SK-N-SH (cell line): ENCODE measurements around the gene ASPSCR1. TPM values are rescaled to one million over a fixed set of nuclear protein-coding genes. Genes with fewer than 3 reads are reported as not detected.

Experiments used
- CTCF ChIA-PET: fragments of 300-600, 350-600 bp; formaldehyde crosslinking; extraction: SDS; loops from one replicate; lab custom pipeline; 2021; lab: Yijun Ruan, JAX
- POLR2A ChIA-PET: fragments of 350-600 bp; sonication (Branson Sonifier 250); formaldehyde crosslinking; extraction: SDS; loops from one replicate; lab custom pipeline; 2020; ENCODE audit warnings: antibody characterized with exemption, inconsistent platforms; lab: Yijun Ruan, JAX
- DNase-seq: peaks from one replicate; pipeline ENCODE4 v3.0.0; 2012
- H2AFZ ChIP-seq: fragments of 200-600 bp; sonication (generic); 2 replicates; pipeline ENCODE4 v1.8.1; 2016; ENCODE audit warnings: antibody characterized with exemption, mild to moderate bottlenecking, low read depth
- H3F3A ChIP-seq: fragments of 200-600 bp; sonication (generic); replicated peaks from 2 replicates; pipeline ENCODE3; 2016; ENCODE audit warnings: antibody characterized with exemption, mild to moderate bottlenecking; ENCODE audit not compliant: insufficient read depth
- H3K27ac ChIP-seq, 2 experiments: fragments of 200-500 bp in 1 of 2; fragments of 200-600 bp in 1 of 2; sonication (Bioruptor generic) in 1 of 2; sonication (generic), shearing (Covaris generic) in 1 of 2; 2 replicates each; pipeline versions ENCODE4 v1.5.1 to v1.6.1; 2014 to 2016; ENCODE audit warnings: low read depth in 2 of 2, inconsistent platforms in 1 of 2, low read length in 1 of 2, mild to moderate bottlenecking in 1 of 2, mixed read lengths in 1 of 2
- H3K27me3 ChIP-seq: fragments of 200-600 bp; sonication (generic), shearing (Covaris generic); 2 replicates; pipeline ENCODE4 v1.6.1; 2016; ENCODE audit warnings: mixed run types; ENCODE audit not compliant: insufficient read depth
- H3K36me3 ChIP-seq, 2 experiments: fragments of 200-500 bp in 1 of 2; fragments of 200-600 bp in 1 of 2; sonication (Bioruptor generic) in 1 of 2; sonication (generic) in 1 of 2; replicated peaks in 1 of 2; 2 replicates each; pipeline versions ENCODE3 to v1.5.1; 2014 to 2016; ENCODE audit warnings: low read length in 1 of 2, mild to moderate bottlenecking in 1 of 2; ENCODE audit not compliant: insufficient read depth in 2 of 2, control insufficient read depth in 1 of 2
- H3K4me1 ChIP-seq, 2 experiments: fragments of 200-500 bp in 1 of 2; fragments of 200-600 bp in 1 of 2; sonication (Bioruptor generic) in 1 of 2; sonication (generic), shearing (Covaris generic) in 1 of 2; 2 replicates each; pipeline versions ENCODE4 v1.5.1 to v1.6.1; 2014 to 2016; ENCODE audit warnings: low read depth in 1 of 2, low read length in 1 of 2, mixed run types in 1 of 2; ENCODE audit not compliant: insufficient read depth in 2 of 2, control insufficient read depth in 1 of 2
- H3K4me2 ChIP-seq: fragments of 200-600 bp; sonication (generic), shearing (Covaris generic); 2 replicates; pipeline ENCODE4 v1.6.1; 2017; ENCODE audit warnings: mixed run types
- H3K4me3 ChIP-seq, 2 experiments: fragments of 200-500 bp in 1 of 2; fragments of 200-600 bp in 1 of 2; sonication (Bioruptor generic) in 1 of 2; sonication (generic), shearing (Covaris generic) in 1 of 2; 2 replicates each; pipeline versions ENCODE4 v1.5.1 to v1.8.1; 2014 to 2016; ENCODE audit warnings: low read depth in 2 of 2, inconsistent platforms in 1 of 2, low read length in 1 of 2, mild to moderate bottlenecking in 1 of 2, mixed read lengths in 1 of 2, moderate library complexity in 1 of 2
- H3K79me2 ChIP-seq: fragments of 200-600 bp; sonication (generic); 2 replicates; pipeline ENCODE4 v1.8.1; 2017; ENCODE audit warnings: mild to moderate bottlenecking; ENCODE audit not compliant: insufficient read depth
- H3K9ac ChIP-seq: fragments of 200-600 bp; sonication (generic); 2 replicates; pipeline ENCODE4 v1.6.1; 2017; ENCODE audit warnings: mixed run types
- H3K9me2 ChIP-seq: fragments of 200-600 bp; sonication (generic); 2 replicates; pipeline ENCODE4 v1.6.1; 2017; ENCODE audit warnings: mixed run types
- H3K9me3 ChIP-seq: fragments of 200-600 bp; sonication (generic); 2 replicates; pipeline ENCODE4 v1.6.1; 2017; ENCODE audit warnings: mixed run types, mild to moderate bottlenecking, moderate library complexity
- H4K20me1 ChIP-seq: fragments of 200-600 bp; sonication (generic); 2 replicates; pipeline ENCODE4 v1.6.1; 2017; ENCODE audit warnings: mild to moderate bottlenecking, mixed run types; ENCODE audit not compliant: insufficient read depth
- CHD2 ChIP-seq: fragments of 150-350 bp; IDR thresholded peaks from 2 replicates; pipeline ENCODE4 v1.6.1; 2018; ENCODE audit warnings: low read length; ENCODE audit not compliant: partially characterized antibody
- EP300 ChIP-seq, 2 experiments: IDR thresholded peaks; 2 replicates each; pipeline versions ENCODE4 v1.4.0 to v1.6.1; 2012; ENCODE audit warnings: borderline replicate concordance in 1 of 2, low read depth in 1 of 2, low read length in 1 of 2
- FOSL2 ChIP-seq: IDR thresholded peaks from 2 replicates; pipeline ENCODE4 v1.4.0; 2012; ENCODE audit warnings: low read depth, mild to moderate bottlenecking, moderate library complexity, borderline replicate concordance
- IRF3 ChIP-seq: fragments of 150-350 bp; IDR thresholded peaks from 2 replicates; pipeline ENCODE4 v1.6.1; 2016; ENCODE audit warnings: mild to moderate bottlenecking, low read depth, low read length
- JUND ChIP-seq: IDR thresholded peaks from 2 replicates; pipeline ENCODE4 v1.4.0; 2012
- MAX ChIP-seq: IDR thresholded peaks from 2 replicates; pipeline ENCODE4 v1.4.0; 2012; ENCODE audit warnings: low read depth
- MXI1 ChIP-seq: IDR thresholded peaks from 2 replicates; pipeline ENCODE4 v1.6.1; 2012; ENCODE audit warnings: mild to moderate bottlenecking, low read depth, low read length, improper control_type of control experiment
- NFIC ChIP-seq: IDR thresholded peaks from 2 replicates; pipeline ENCODE4 v1.4.0; 2012; ENCODE audit warnings: borderline replicate concordance
- PBX3 ChIP-seq: IDR thresholded peaks from 2 replicates; pipeline ENCODE4; 2012
- POLR2AphosphoS5 ChIP-seq: IDR thresholded peaks from 2 replicates; pipeline ENCODE4 v1.6.1; 2012; ENCODE audit warnings: low read depth, low read length
- RAD21 ChIP-seq: IDR thresholded peaks from 2 replicates; pipeline ENCODE4 v1.6.1; 2012; ENCODE audit warnings: mild to moderate bottlenecking, low read length
- SMC3 ChIP-seq: IDR thresholded peaks from 2 replicates; pipeline ENCODE4 v1.6.1; 2012; ENCODE audit warnings: low read depth, low read length, improper control_type of control experiment
- TAF1 ChIP-seq: IDR thresholded peaks from 2 replicates; pipeline ENCODE4 v1.6.1; 2012; ENCODE audit warnings: low read depth, mild to moderate bottlenecking, low read length, moderate library complexity, borderline replicate concordance
- TEAD4 ChIP-seq: IDR thresholded peaks from 2 replicates; pipeline ENCODE4 v1.4.0; 2012; ENCODE audit warnings: mild to moderate bottlenecking, borderline replicate concordance; ENCODE audit not compliant: insufficient read depth
- USF2 ChIP-seq: fragments of 150-350 bp; IDR thresholded peaks from 2 replicates; pipeline ENCODE4 v1.6.1; 2017; ENCODE audit warnings: antibody characterized with exemption, low read length, low read depth, borderline replicate concordance
- WGBS: methylation state at CpG from one replicate; pipeline ENCODE4 v1.1.6; 2017; ENCODE audit warnings: low lambda C conversion rate; 5-methylcytosine and 5-hydroxymethylcytosine counted together
- polyA plus RNA-seq, 3 experiments: library from polyadenylated mRNA; depleted of rRNA; stranded (reverse); fragments of >200 nt; gene quantifications; 2 replicates each; pipeline ENCODE4 v1.2.3, GENCODE V29; 2012

The ASPSCR1 gene
- polyA plus RNA-seq, 1 of the 3 experiments (the other 2 are of a cell fraction): 36.2 TPM

GRCh38 chr17:82000803-82001570 is 23.6 kb downstream of the ASPSCR1 start (continued):
- TF ChIP-seq IRF3: no peak
- no peak for TF ChIP-seq MXI1
- TF ChIP-seq JUND: no peak
- no peak for TF ChIP-seq SMC3
- TF ChIP-seq EP300 (IDR thresholded peaks at IDR 0.05; ENCODE audit: borderline replicate concordance in 1 of 2, low read depth in 1 of 2, low read length in 1 of 2): no peak
- TF ChIP-seq FOSL2: no peak
- no peak for TF ChIP-seq MAX

GRCh38 chr17:82001571-82002056 is 24.2 kb downstream of the ASPSCR1 start:
- no peak overlapping the region for H3K9ac ChIP-seq
- CTCF ChIA-PET: interaction anchor here (1.9 to 4.4 kb wide), 2 partner anchors 19 to 41 kb away, joined by 15 to 53 read pairs; partner anchors contain the start of gene NOTUM
- POLR2A ChIA-PET: no interaction called here

More at GRCh38 chr17:82001571-82002056, 24.2 kb downstream of the ASPSCR1 start:
- Histone ChIP-seq H3K27ac (no peak overlapping the region), H3K27me3 (no peaks in the 10 kb centered on the region), H3K4me3 (no peak overlapping the region), H3K9me2 (no peaks in the 10 kb centered on the region), H3F3A (peaks cover 28% of the 10 kb centered on the region), H3K79me2 (peaks cover 16% of the 10 kb centered on the region), H3K4me1 (peaks cover 4 to 38% of the 10 kb centered on the region in 2 experiments; a peak in 3 of 4 replicates), H4K20me1 (no peaks in the 10 kb centered on the region), H3K4me2 (no peak overlapping the region), H3K9me3 (no peaks in the 10 kb centered on the region), H2AFZ (no peak overlapping the region), H3K36me3 (no peaks in the 10 kb centered on the region)
- WGBS: 90% methylated on average over 15 of the region's 17 CpGs
- TF ChIP-seq PBX3: no peak
- TF ChIP-seq USF2: no peak
- no peak for TF ChIP-seq NFIC
- no peak for TF ChIP-seq TEAD4
- no peak for TF ChIP-seq RAD21
- TF ChIP-seq EP300 (IDR thresholded peaks at IDR 0.05; ENCODE audit: borderline replicate concordance in 1 of 2, low read depth in 1 of 2, low read length in 1 of 2): no peak
- no peak for TF ChIP-seq TAF1
- no peak for TF ChIP-seq POLR2AphosphoS5
- TF ChIP-seq CHD2: no peak
- DNase-seq: no peak
